IMR-90 (cell line): Measurements from ENCODE around the gene MVP. TPM values are rescaled to one million over a fixed set of nuclear protein-coding genes. Genes with fewer than 3 reads are reported as not detected.

ENCODE experiments used
- ATAC-seq: fragments of 200-7000 bp; cut with Tn5 transposase; 2 replicates; pipeline ENCODE4 v1.9.1; 2020; ENCODE audit warnings: low read depth, mild to moderate bottlenecking, moderate library complexity
- BruUV-seq: library from RNA; stranded (reverse); fragments of 400-500 nt; replicated peaks from 2 replicates; lab custom pipeline; 2021; lab: Mats Ljungman, UMichigan
- CTCF ChIA-PET: fragments of 300-600 bp; formaldehyde crosslinking; extraction: SDS; loops from one replicate; lab custom pipeline; 2021; ENCODE audit warnings: antibody characterized with exemption; lab: Yijun Ruan, JAX
- POLR2A ChIA-PET: fragments of 300-600 bp; sonication (Branson Sonifier 250); formaldehyde crosslinking; loops from one replicate; lab custom pipeline; 2022; ENCODE audit warnings: antibody characterized with exemption; ENCODE audit not compliant: unreplicated experiment; lab: Charles Lee
- DNase-seq: peaks from one replicate; pipeline ENCODE4 v3.0.0; 2013
- H2AFZ ChIP-seq: replicated peaks from 2 replicates; pipeline ENCODE3; 2013; ENCODE audit warnings: low read length, mild to moderate bottlenecking; ENCODE audit not compliant: poor library complexity
- H2AK5ac ChIP-seq: 2 replicates; pipeline ENCODE4 v1.6.1; 2013; ENCODE audit warnings: low read depth, low read length, inconsistent platforms
- H2AK9ac ChIP-seq: replicated peaks from 2 replicates; pipeline ENCODE3; 2013; ENCODE audit warnings: mild to moderate bottlenecking, low read depth, low read length, moderate library complexity; ENCODE audit not compliant: poor library complexity
- H2BK120ac ChIP-seq: 2 replicates; pipeline ENCODE4 v1.6.1; 2013; ENCODE audit warnings: low read depth, low read length, inconsistent platforms
- H2BK15ac ChIP-seq: 3 replicates; pipeline ENCODE4 v1.6.1; 2013; ENCODE audit warnings: low read depth, low read length, inconsistent platforms
- H2BK20ac ChIP-seq: 2 replicates; pipeline ENCODE4 v1.6.1; 2013; ENCODE audit warnings: low read depth, mild to moderate bottlenecking, inconsistent platforms, low read length, moderate library complexity
- H2BK5ac ChIP-seq: 2 replicates; pipeline ENCODE4 v1.6.1; 2013; ENCODE audit warnings: mild to moderate bottlenecking, low read depth, low read length, inconsistent platforms; ENCODE audit not compliant: poor library complexity, severe bottlenecking
- H3K14ac ChIP-seq: replicated peaks from 2 replicates; pipeline ENCODE4 v1.6.1; 2013; ENCODE audit warnings: low read depth, low read length, inconsistent platforms
- H3K18ac ChIP-seq: 2 replicates; pipeline ENCODE4 v1.6.1; 2013; ENCODE audit warnings: low read depth, low read length, control low read depth
- H3K23ac ChIP-seq: 2 replicates; pipeline ENCODE4 v1.6.1; 2013; ENCODE audit warnings: low read depth, low read length, inconsistent platforms
- H3K27ac ChIP-seq: 2 replicates; pipeline ENCODE4 v1.5.1; 2013; ENCODE audit warnings: mild to moderate bottlenecking, control low read depth, low read length; ENCODE audit not compliant: insufficient read depth
- H3K27me3 ChIP-seq: 2 replicates; pipeline ENCODE4 v1.6.1; 2013; ENCODE audit warnings: low read length; ENCODE audit not compliant: control insufficient read depth, insufficient read depth
- H3K36me3 ChIP-seq: 2 replicates; pipeline ENCODE4 v1.6.1; 2013; ENCODE audit warnings: low read length, mixed read lengths; ENCODE audit not compliant: control insufficient read depth, insufficient read depth
- H3K4ac ChIP-seq: 2 replicates; pipeline ENCODE4 v1.6.1; 2013; ENCODE audit warnings: low read depth, low read length, inconsistent platforms
- H3K4me1 ChIP-seq: 2 replicates; pipeline ENCODE4 v1.6.1; 2013; ENCODE audit warnings: low read length, mixed read lengths; ENCODE audit not compliant: control insufficient read depth, insufficient read depth
- H3K4me2 ChIP-seq: 2 replicates; pipeline ENCODE4 v1.6.1; 2013; ENCODE audit warnings: low read depth, mild to moderate bottlenecking, control low read depth, low read length, moderate library complexity
- H3K4me3 ChIP-seq: 2 replicates; pipeline ENCODE4 v1.5.1; 2013; ENCODE audit warnings: low read depth, mild to moderate bottlenecking, control low read depth, low read length, moderate library complexity; ENCODE audit not compliant: insufficient read depth
- H3K56ac ChIP-seq: 2 replicates; pipeline ENCODE4 v1.6.1; 2013; ENCODE audit warnings: low read length, inconsistent platforms; ENCODE audit not compliant: insufficient read depth; ENCODE audit errors: extremely low read depth
- H3K79me1 ChIP-seq, 2 experiments: 2 replicates each; pipeline ENCODE4 v1.6.1; 2013; ENCODE audit warnings: low read length in 2 of 2, inconsistent platforms in 1 of 2, low read depth in 1 of 2
- H3K9ac ChIP-seq: 2 replicates; pipeline ENCODE4 v1.6.1; 2013; ENCODE audit warnings: low read depth, low read length, control low read depth
- H3K9me1 ChIP-seq: 2 replicates; pipeline ENCODE4 v1.6.1; 2013; ENCODE audit warnings: low read length, inconsistent platforms; ENCODE audit not compliant: insufficient read depth
- H3K9me3 ChIP-seq: 2 replicates; pipeline ENCODE4 v1.6.1; 2013; ENCODE audit warnings: low read length; ENCODE audit not compliant: control insufficient read depth, insufficient read depth
- H4K20me1 ChIP-seq: 2 replicates; pipeline ENCODE4 v1.6.1; 2013; ENCODE audit warnings: low read length, inconsistent platforms; ENCODE audit not compliant: insufficient read depth
- H4K5ac ChIP-seq: 2 replicates; pipeline ENCODE4 v1.6.1; 2013; ENCODE audit warnings: mild to moderate bottlenecking, low read depth, low read length, control low read depth
- H4K8ac ChIP-seq, 2 experiments: 2 replicates each; pipeline ENCODE4 v1.6.1; 2013; ENCODE audit warnings: low read depth in 2 of 2, low read length in 2 of 2, control low read depth in 1 of 2, inconsistent platforms in 1 of 2
- H4K91ac ChIP-seq: 2 replicates; pipeline ENCODE4 v1.6.1; 2013; ENCODE audit warnings: low read depth, low read length, inconsistent platforms; ENCODE audit not compliant: insufficient read depth
- FOS ChIP-seq: fragments of 150-350 bp; IDR thresholded peaks from 2 replicates; pipeline ENCODE4 v1.6.1; 2016; ENCODE audit warnings: low read depth, low read length
- MAZ ChIP-seq: IDR thresholded peaks from 2 replicates; pipeline ENCODE4 v1.6.1; 2012; ENCODE audit warnings: low read depth, mild to moderate bottlenecking, low read length, improper control_type of control experiment, moderate library complexity, borderline replicate concordance
- WGBS, 2 experiments: methylation state at CpG; one replicate each; pipeline versions ENCODE4 v1.1.5 to v1.1.7; 2013; ENCODE audit warnings: missing lambda C conversion rate in 2 of 2; ENCODE audit not compliant: insufficient read length in 1 of 2; ENCODE audit errors: extremely low coverage in 2 of 2; 5-methylcytosine and 5-hydroxymethylcytosine counted together
- dilution Hi-C: fragments of 300-500 bp; cut with HindIII; formaldehyde crosslinking; loops from one replicate; pipeline ENCODE4 v1.14.3; 2018; ENCODE audit warnings: low sequenced_read_pairs; ENCODE audit not compliant: unreplicated experiment
- in situ Hi-C: fragments of 300-500 bp; cut with MboI; formaldehyde crosslinking; loops from 3 replicates; pipeline ENCODE4 v1.14.3; 2019; ENCODE audit warnings: low sequenced_read_pairs, inconsistent platforms, mixed read lengths
- intact Hi-C: fragments of 100-400 bp; cut with micrococcal nuclease; formaldehyde crosslinking; loops from 2 replicates; pipeline ENCODE4 v1.10.0; 2022
- polyA plus RNA-seq, 3 experiments: library from polyadenylated mRNA; depleted of rRNA; stranded (reverse); fragments of >200 nt; gene quantifications; 2 replicates each; pipeline ENCODE4 v1.2.3, GENCODE V29; 2012; ENCODE audit warnings: low replicate concordance in 1 of 3
- total RNA-seq: library from RNA; depleted of rRNA; stranded (reverse); fragments of >200 nt; gene quantifications from 2 replicates; pipeline ENCODE4 v1.2.3, GENCODE V29; 2012

Gene MVP
- total and polyA plus RNA-seq, 2 of the 4 experiments (the other 2 are of a cell fraction) = 204 to 319 TPM

DNA sequence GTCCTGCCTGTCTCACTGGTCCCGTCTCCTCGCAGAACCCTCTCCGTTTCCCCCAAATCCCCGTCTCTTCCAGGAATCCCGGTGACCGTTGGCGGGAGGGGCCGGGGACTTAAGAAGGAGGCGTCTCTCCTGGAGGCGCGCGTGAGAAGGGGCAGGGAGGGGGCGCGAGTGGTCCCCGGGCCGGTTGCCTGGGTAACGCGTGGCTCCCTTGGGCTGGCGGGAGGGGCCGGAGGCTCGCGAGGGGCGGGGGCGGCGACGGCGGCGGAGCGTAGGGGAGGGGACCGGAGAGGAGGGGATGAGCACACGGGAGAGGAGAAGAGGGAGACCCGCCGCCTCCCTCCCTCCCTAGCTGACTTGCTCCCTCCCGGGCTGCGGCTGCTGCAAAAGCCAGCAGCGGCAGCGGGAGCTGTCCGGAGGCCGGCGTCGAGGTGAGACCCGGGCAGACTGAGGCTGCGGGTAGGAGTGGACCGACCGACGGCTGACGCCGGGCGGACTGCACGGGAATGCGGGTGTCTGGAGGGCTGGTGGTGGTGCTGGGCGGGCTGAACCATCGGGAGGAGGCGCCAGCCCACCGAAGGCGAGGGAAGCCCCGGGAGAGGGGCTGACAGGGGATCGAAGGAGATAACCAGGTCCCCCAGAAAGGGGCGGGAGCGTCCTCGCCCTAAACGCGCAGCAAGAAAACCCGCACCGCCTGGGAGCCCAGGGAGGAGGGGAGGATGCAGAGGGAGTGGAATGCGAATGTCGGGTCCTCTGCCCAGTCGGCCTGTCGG is 8.2 kb upstream of the MVP start, which contains the start of gene PRRT2:
TSS of gene PRRT2 (plus strand) at position 298 of the 770 bp plus-strand sequence. CDS start 862 bp downstream, outside the sequence.
- peak within 1 kb of the TSS; percentile 68 for H3K9ac ChIP-seq
- peak within 1 kb of the TSS; percentile 37 for H2BK5ac ChIP-seq
- H2BK120ac ChIP-seq = peak within 1 kb of the TSS; percentile 55
- H4K8ac ChIP-seq = peak within 1 kb of the TSS; percentile 28 to 55; a peak in 2 of 4 replicates
- peak within 1 kb of the TSS; percentile 54; the same call in 1 of the 2 replicates for H3K56ac ChIP-seq
- H4K20me1 ChIP-seq = peaks cover 30% of the 10 kb centered on the region
- no peaks in the 10 kb centered on the region for H3K27me3 ChIP-seq
- dilution Hi-C loops = no loop called here
- intact Hi-C loops = loop anchor here (2.0 kb wide), 1 partner anchor 187 kb away; no protein-coding TSS in a partner anchor
- peak within 1 kb of the TSS; percentile 94 for H3K23ac ChIP-seq
- ATAC-seq = peak; percentile 1; the same call in 1 of the 2 replicates
- ChIA-PET POLR2A (no interaction called here), CTCF (interaction anchor here (1.4 kb wide), 1 partner anchor 20 kb away, joined by 3 read pairs; no protein-coding TSS in a partner anchor)
- peaks cover 12% of the 10 kb centered on the region for H3K36me3 ChIP-seq
- WGBS, 2 experiments = 0% methylated on average over 7 of the region's 69 CpGs; no CpG with 5 or more reads in 1 of the 2 experiments
- H4K5ac ChIP-seq = peak within 1 kb of the TSS; percentile 25
- H2BK15ac ChIP-seq = peak within 1 kb of the TSS; percentile 47; the same call in 2 of the 3 replicates
- H3K9me3 ChIP-seq = no peaks in the 10 kb centered on the region
- peak within 1 kb of the TSS; percentile 3; the same call in 1 of the 2 replicates for H2BK20ac ChIP-seq
- H2AK9ac ChIP-seq = peak within 1 kb of the TSS; percentile 98
- peaks cover 27% of the 10 kb centered on the region for H3K4me1 ChIP-seq
- no TSS peak for BruUV-seq
- peaks cover 13% of the 10 kb centered on the region for H3K9me1 ChIP-seq
- H4K91ac ChIP-seq = peak within 1 kb of the TSS; percentile 72
- peak; percentile 43 for DNase-seq
- H3K27ac ChIP-seq = peak within 1 kb of the TSS; percentile 83
- peak within 1 kb of the TSS; percentile 86 for H2AK5ac ChIP-seq
- peak within 1 kb of the TSS; percentile 80 for H3K4me3 ChIP-seq
- H3K18ac ChIP-seq = peak within 1 kb of the TSS; percentile 26
- TF ChIP-seq FOS (no peak), MAZ (peak; percentile 63; the same call in 1 of the 2 replicates)
- peak within 1 kb of the TSS; percentile 90 for H2AFZ ChIP-seq
- peaks cover 11 to 53% of the 10 kb centered on the region in 2 experiments; a peak in 3 of 4 replicates for H3K79me1 ChIP-seq
- H3K4ac ChIP-seq = peak within 1 kb of the TSS; percentile 86
- peak within 1 kb of the TSS; percentile 80 for H3K14ac ChIP-seq
- H3K4me2 ChIP-seq = peak within 1 kb of the TSS; percentile 79
- in situ Hi-C loops = no loop called here
